Measurements from ENCODE around the gene ZIC1. TPM values are rescaled to one million over a fixed set of nuclear protein-coding genes. Genes with fewer than 3 reads are reported as not detected.
A peak's percentile ranks its signal among the peaks of the same experiment; 100 is the strongest.

The ZIC1 gene
- total RNA-seq, 1 experiment from 2014 or later = not detected

DNA sequence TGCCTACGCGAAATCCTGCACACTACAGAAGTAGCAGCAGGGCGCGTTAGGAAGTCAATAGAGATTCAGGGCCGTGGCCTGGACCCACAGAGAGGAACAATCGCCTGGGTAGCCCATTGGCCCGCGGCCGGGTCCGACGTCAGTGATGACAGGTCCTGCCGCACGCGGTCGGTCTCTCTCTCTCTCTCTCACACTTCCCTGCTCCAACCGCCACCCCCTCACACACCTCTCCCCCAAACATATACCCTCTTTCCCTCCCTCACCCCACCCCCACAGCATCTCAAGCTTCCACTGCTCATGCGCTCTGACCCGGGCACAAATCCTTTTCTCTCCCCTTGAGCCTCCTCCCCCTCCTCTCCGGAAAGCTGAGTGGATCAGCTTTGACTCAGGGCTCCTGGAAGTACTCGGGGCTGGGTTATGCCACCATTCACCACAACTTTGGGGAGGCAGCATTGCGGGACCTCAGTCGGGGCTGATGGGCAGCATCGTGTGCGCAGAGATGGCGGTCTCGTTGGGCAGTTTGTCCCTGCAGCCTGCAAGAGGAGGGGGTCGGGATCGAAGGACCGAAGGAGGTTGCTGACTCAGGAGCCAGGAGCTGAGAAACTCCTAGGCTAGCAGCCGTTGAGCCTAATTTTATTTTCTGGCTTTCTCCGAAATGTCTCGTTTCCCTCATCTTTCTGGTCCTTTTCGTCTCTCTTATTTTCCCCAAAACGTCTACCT is 11.8 kb upstream of the ZIC1 start:
- Histone ChIP-seq H2BK12ac (ENCODE audit: insufficient read length, low read depth, low read length) (no peak overlapping the region), H3K14ac (ENCODE audit: insufficient read depth, low read length) (peak overlapping the region; percentile 59; the same call in 1 of the 2 replicates), H4K5ac (ENCODE audit: insufficient read length, low read depth, low read length) (no peak overlapping the region), H2BK120ac (ENCODE audit: low read depth, low read length, poor library complexity, severe bottlenecking) (no peak overlapping the region), H3K4me2 (ENCODE audit: insufficient read depth, insufficient read length, low read length) (peak overlapping the region; percentile 88), H3K4ac (ENCODE audit: low read depth, low read length) (no peak overlapping the region), H4K8ac (replicated peaks; ENCODE audit: insufficient read length, low read depth, low read length) (no peak overlapping the region), H3K9me3 (ENCODE audit: control insufficient read depth, low read depth, low read length) (no peaks in the 10 kb centered on the region), H4K91ac (ENCODE audit: insufficient read length, low read depth, low read length) (no peak overlapping the region), H4K20me1 (ENCODE audit: control insufficient read depth, insufficient read depth, insufficient read length) (no peaks in the 10 kb centered on the region), H2BK20ac (ENCODE audit: low read depth, low read length, poor library complexity, severe bottlenecking) (no peak overlapping the region), H3K79me2 (ENCODE audit: insufficient read depth, low read length) (no peaks in the 10 kb centered on the region), H3K18ac (ENCODE audit: insufficient read length, low read depth, low read length) (peak overlapping the region; percentile 49), H3K79me1 (ENCODE audit: insufficient read depth, low read depth, low read length, poor library complexity, severe bottlenecking) (no peaks in the 10 kb centered on the region), H3K9ac (ENCODE audit: extremely low read depth, insufficient read length, low read length) (peak overlapping the region; percentile 11), H3K56ac (ENCODE audit: insufficient read length, low read depth, low read length) (no peak overlapping the region), H2BK15ac (ENCODE audit: low read depth, low read length) (no peak overlapping the region), H2AFZ (ENCODE audit: low read length) (no peak overlapping the region), H3K27ac (ENCODE audit: insufficient read length, low read depth, low read length) (no peak overlapping the region), H3K4me1 (ENCODE audit: insufficient read depth, low read length) (peaks cover 11% of the 10 kb centered on the region), H3T11ph (ENCODE audit: low read length) (no peak overlapping the region), H3K27me3 (ENCODE audit: insufficient read depth, low read length) (peaks cover 59% of the 10 kb centered on the region), H3K23ac (ENCODE audit: insufficient read length, low read depth, low read length) (no peak overlapping the region), H2BK5ac (ENCODE audit: insufficient read length, low read length) (no peak overlapping the region), H2AK5ac (ENCODE audit: insufficient read length, low read length) (no peak overlapping the region), H3K23me2 (ENCODE audit: insufficient read length, low read depth, low read length, poor library complexity, severe bottlenecking) (peaks cover 24% of the 10 kb centered on the region)
- Mint-ChIP-seq H3K27me3 (ENCODE audit: low read depth) (peaks cover 100% of the 10 kb centered on the region), H3K4me3 (peak overlapping the region; percentile 51 to 85), H3K9me3 (peaks cover 3 to 11% of the 10 kb centered on the region in 2 experiments; a peak in 2 of 5 replicates), H3K4me1 (peaks cover 44 to 74% of the 10 kb centered on the region in 2 experiments), H3K36me3 (ENCODE audit: insufficient read depth in 1 of 3, low read depth in 3 of 3) (no peaks in the 10 kb centered on the region; a peak in 2 of 7 replicates), H3K27ac (peak overlapping the region in 2 of 3 experiments; percentile 54 to 74; a peak in 3 of 7 replicates)
- peak; percentile 89 for DNase-seq
- WGBS (ENCODE audit: extremely low coverage, insufficient read length, low lambda C conversion rate) = no CpG with 5 or more reads among the region's 34 CpGs
- TF ChIP-seq, protein P1, sequence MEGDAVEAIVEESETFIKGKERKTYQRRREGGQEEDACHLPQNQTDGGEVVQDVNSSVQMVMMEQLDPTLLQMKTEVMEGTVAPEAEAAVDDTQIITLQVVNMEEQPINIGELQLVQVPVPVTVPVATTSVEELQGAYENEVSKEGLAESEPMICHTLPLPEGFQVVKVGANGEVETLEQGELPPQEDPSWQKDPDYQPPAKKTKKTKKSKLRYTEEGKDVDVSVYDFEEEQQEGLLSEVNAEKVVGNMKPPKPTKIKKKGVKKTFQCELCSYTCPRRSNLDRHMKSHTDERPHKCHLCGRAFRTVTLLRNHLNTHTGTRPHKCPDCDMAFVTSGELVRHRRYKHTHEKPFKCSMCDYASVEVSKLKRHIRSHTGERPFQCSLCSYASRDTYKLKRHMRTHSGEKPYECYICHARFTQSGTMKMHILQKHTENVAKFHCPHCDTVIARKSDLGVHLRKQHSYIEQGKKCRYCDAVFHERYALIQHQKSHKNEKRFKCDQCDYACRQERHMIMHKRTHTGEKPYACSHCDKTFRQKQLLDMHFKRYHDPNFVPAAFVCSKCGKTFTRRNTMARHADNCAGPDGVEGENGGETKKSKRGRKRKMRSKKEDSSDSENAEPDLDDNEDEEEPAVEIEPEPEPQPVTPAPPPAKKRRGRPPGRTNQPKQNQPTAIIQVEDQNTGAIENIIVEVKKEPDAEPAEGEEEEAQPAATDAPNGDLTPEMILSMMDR (conservative IDR thresholded peaks at IDR 0.05) = peak; percentile 38; the same call in 2 of the 3 replicates
